ENCODE data around the gene TIMP3.

TIMP3 gene

GRCh38 chr22:32788904-32789624, 12.4 kb upstream of the TIMP3 start:
- DNase-seq, result peak; percentile 70

GRCh38 chr22:32789797-32790620, 11.5 kb upstream of the TIMP3 start:
- DNase-seq, result no peak

DNA sequence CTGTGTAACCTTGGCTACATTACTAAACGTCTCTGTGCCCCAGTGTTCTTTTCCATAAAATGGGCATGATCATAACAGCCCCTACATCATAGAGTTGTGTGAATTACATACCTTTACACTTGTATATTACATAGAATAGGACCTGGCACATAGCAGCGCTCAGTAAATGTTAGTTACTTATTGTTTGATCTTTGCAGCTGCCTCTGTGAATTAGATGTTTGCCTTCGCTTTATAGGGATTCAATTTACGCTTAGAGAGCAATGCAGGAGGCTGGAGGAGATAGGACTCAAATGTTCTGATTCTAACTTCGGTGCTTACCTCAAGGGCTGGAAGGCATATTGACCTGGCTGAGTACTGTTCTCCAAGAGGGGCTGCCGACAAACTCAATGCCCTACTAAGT, 10.4 kb upstream of the TIMP3 start:
- no peak for DNase-seq

DNA sequence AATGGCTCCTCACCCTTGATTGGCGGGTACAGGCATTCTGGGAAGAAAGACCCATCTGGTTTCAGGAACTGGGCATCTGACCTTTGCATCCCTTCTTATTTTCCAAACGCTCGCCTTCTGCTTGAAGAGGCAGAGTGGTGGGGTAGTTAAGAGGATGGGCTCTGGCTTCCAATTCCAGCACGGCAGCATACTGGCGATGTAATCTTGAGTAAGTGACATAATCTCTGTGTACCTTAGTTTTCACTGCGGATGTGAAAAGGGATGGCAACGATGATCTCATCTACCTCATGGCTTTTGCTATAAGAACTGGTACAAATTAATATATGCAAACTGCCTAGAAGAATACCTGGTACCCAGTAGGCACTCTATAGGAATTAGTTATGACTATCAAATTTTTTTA, 10.0 kb upstream of the TIMP3 start:
- DNase-seq, result no peak

GRCh38 chr22:32793589-32793988, 7.9 kb upstream of the TIMP3 start:
- DNase-seq, result no peak

- no peak for DNase-seq
Observed at GRCh38 chr22:32794449-32795213, 6.9 kb upstream of the TIMP3 start.

- DNase-seq, result no peak
Observed at GRCh38 chr22:32795214-32795596, 6.3 kb upstream of the TIMP3 start.

DNA sequence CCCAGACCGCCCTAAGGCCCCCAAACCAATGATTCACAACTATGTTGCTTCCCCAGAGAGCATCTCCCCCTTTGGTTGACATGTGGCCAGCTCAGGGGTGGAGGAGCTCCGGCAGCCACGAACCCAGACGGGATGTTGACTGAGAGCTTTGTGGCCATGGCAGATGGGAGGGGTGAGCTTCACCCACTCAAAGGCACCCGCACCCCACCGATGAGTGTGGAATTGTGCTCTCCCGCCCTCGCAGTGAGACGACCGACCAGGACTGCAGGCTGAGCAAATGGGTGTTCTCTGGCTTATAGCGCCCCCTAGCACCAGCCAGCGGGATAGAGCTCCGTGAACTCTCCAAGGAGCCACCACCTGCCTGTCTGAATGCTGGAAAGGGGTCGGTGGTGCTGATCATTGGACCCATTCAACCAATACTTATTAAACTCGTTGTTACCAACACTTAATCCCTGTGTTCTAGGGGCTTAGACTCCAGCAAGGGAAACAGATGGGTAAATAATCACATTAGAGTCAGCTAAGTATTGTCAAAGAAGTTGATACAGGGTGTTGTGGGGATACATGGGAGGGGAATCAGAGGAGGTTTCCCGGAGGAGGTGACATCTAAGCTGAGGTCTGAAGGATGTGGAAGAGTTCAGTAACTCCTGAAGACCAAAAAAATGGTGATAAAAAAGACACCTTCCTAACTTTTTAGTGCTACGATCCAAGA, 4.5 kb upstream of the TIMP3 start:
- peak; percentile 84 for DNase-seq

GRCh38 chr22:32799496-32799895, 2.0 kb upstream of the TIMP3 start:
- DNase-seq, result no peak

DNA sequence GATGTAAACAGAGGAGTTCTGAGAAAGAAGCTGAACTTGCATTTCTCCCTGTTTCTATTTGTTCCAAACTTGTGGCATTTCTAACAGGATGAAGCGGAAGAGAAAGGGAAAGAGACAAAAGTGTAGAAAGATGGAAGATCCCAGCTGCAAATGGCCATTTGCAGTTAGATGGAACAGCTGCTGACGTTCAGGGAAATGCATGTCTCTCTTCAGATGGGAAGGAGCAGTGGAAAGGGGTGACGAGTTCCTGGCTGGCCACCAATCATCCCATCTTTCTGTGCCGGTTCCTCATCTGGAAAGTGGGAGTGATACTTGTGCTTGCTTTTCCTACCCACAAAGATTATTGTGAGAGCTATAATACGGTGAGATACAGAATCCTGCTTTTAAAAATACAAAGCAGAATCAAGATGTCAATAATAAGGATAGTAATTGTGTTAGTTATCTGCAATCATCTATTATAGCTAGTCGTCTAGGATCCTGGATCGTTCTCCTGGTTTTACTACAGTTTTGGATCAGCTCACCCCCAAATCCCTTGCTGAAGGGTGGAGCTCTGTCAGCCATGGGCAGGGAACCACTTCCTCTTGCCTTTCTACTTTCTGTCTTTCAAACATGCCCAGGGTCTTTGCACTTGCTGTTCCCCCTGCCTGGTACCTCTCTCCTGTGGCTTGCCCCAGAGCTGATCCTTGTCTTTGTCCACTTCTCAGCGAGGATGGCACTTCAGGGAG, 1.2 kb upstream of the TIMP3 start:
- peak; percentile 58 for DNase-seq

DNA sequence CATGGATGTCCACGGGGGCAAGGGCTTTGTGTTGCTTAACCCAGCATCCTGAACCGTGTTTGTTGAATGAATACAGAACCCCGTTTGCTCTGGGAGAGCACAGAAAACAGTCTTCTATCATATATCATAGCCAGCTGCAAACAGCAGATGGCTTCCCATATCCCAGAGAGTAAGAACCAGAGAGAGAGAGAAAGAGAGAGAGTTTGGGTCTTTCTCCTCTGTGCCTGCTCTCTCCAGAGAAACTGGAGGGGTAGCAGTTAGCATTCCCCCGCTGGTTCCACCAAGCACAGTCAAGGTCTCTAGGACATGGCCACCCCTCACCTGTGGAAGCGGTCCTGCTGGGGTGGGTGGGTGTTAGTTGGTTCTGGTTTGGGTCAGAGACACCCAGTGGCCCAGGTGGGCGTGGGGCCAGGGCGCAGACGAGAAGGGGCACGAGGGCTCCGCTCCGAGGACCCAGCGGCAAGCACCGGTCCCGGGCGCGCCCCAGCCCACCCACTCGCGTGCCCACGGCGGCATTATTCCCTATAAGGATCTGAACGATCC, 440 bp upstream of the TIMP3 start:
- no peak for DNase-seq

DNA sequence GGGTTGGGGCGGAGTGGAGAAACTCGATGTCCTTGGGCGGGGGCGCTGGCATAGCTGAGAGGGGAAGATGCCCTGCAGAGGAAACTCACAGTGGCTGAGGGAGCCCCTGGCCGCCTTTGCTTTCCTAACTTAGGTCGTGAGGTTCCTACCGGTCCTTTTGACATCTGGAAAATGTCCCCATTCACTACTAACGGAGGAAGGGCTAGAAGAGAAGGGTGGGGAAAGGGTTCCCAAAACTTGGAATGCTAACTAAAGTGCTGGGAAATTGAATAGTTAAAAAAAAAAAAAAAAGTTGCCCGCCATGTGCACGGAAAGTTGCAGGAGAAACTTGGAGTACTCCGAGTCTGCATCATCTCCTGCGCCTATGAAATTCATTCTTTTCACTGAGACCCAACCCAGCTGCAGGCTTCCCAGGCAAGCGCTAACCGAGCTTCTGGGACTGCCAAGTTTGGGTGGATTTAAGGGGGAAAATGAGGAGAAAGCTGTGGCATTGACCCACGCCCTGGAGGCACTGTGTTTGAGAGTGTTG, 796 bp downstream of the TIMP3 start:
- DNase-seq, result peak; percentile 55

- DNase-seq, result peak; percentile 55
Observed at GRCh38 chr22:32803020-32803737, 1.7 kb downstream of the TIMP3 start.

- no peak for DNase-seq
Observed at GRCh38 chr22:32803738-32804435, 2.4 kb downstream of the TIMP3 start.

DNA sequence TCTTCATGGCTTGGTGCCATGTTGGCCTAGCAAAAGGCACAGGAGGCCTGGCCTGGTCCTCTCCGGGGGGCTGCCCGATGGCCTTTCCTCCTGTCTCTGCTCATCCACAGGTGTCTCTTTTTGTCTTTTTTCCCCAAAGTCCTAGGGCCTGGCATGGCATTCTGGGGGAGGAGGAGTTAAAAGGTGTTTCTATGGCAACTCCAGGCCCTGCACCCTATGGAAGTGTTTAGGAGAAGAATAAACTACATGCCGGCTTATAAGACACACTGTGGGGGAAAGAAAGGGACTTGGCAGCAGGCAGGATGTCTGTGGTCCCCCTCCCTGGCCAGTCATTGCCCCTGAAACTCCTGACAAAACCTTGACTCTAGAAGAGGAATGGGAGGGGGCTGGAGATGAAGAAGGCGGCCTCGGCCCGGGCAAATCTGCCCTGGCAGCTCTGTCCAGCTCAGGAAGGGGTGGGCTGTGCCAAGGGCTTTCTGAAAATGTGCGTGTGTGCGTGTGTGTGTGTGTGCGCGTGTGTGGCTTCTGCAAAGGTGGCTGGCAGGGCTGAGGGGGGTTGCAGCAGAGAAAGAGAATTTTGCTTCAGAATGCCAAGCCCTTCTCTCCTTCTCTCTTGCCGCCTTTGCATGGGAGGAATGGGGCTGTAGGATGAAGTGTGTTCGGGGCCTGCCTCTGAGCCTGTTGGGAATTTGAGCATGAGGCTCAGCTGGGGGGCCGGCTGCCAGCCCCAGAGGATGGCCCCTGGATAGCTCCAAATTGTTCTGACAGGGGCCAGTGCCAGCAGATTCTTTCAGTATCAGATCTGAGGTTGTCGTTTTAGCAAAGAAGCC, 3.2 kb downstream of the TIMP3 start:
- no peak for DNase-seq

DNA sequence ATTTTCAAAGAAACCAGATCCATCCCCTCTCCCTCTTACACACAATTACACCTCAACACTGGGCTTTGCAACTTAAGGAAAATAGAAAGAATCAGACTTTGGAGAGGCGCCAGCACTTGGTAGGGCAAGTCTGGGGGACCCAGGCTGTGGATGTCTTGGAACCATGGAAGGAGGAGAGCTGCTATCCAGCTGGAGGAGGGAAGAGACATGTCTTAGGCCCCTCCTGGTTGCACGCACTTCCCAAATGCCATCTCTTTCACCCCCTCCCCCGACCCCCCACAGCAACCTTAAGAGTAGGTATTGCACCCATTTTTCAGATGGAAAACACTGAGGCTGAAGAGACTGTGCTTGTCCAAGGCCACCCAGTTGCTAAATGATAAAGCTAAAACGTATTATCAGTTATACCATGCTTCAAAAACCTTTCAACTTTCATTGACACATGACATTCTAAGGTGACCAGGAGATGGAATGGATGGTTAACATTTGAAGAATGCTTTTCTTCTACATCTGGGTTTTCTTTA, 3.9 kb downstream of the TIMP3 start:
- DNase-seq, result no peak

- DNase-seq, result no peak
Observed at GRCh38 chr22:32806296-32806695, 4.8 kb downstream of the TIMP3 start.

- no peak for DNase-seq
Observed at GRCh38 chr22:32808038-32808445, 6.5 kb downstream of the TIMP3 start.
